K562 (cell line): ENCODE results near the gene MTA2. TPM values are rescaled to one million over a fixed set of nuclear protein-coding genes. Genes with fewer than 3 reads are reported as not detected.

Experiments used
- BRF1 ChIP-seq: IDR thresholded peaks from 3 replicates; pipeline ENCODE4 v1.6.1; 2011; ENCODE audit warnings: borderline replicate concordance, mild to moderate bottlenecking; ENCODE audit not compliant: insufficient read length; ENCODE audit errors: extremely low read depth
- CSDE1 ChIP-seq, 2 experiments: fragments of 450-650 bp; IDR thresholded peaks; 2 replicates each; pipeline ENCODE4 v1.6.1; 2016; ENCODE audit warnings: mild to moderate bottlenecking in 1 of 2
- ELK3 ChIP-seq: fragments of 450-650 bp; formaldehyde crosslinking; IDR thresholded peaks from 2 replicates; pipeline ENCODE4 v1.4.0; 2020; ENCODE audit warnings: mild to moderate bottlenecking
- HDAC8 ChIP-seq: fragments of 450-650 bp; IDR thresholded peaks from 2 replicates; pipeline ENCODE4 v1.6.1; 2016; ENCODE audit warnings: mild to moderate bottlenecking, missing genetic modification characterization, moderate library complexity, missing compliant biosample characterization
- MGA ChIP-seq: fragments of 450-650 bp; IDR thresholded peaks from 2 replicates; pipeline ENCODE4 v1.6.1; 2016; ENCODE audit warnings: mild to moderate bottlenecking, moderate library complexity
- MTA3 ChIP-seq: fragments of 450-650 bp; formaldehyde crosslinking; IDR thresholded peaks from 2 replicates; pipeline ENCODE4 v1.6.1; 2017; ENCODE audit warnings: mild to moderate bottlenecking, borderline replicate concordance
- NCOA2 ChIP-seq, 2 experiments: fragments of 450-650 bp; IDR thresholded peaks; 2 replicates each; pipeline ENCODE4 v1.6.1; 2018; ENCODE audit warnings: mild to moderate bottlenecking in 2 of 2, moderate library complexity in 1 of 2; ENCODE audit not compliant: partially characterized antibody in 2 of 2
- PKNOX1 ChIP-seq: fragments of 450-650 bp; IDR thresholded peaks from 2 replicates; pipeline ENCODE4 v1.6.1; 2016
- SMARCA5 ChIP-seq: fragments of 450-650 bp; IDR thresholded peaks from 2 replicates; pipeline ENCODE4 v1.6.1; 2016
- ZFP91 ChIP-seq: sonication (generic); formaldehyde crosslinking; IDR thresholded peaks from 2 replicates; pipeline ENCODE4 v1.8.0; 2022; ENCODE audit warnings: mild to moderate bottlenecking, missing genetic modification reagents
- ZNF3 ChIP-seq: fragments of 250-450 bp; sonication (Bioruptor Pico); IDR thresholded peaks from 2 replicates; pipeline ENCODE4 v1.5.0; 2021; ENCODE audit warnings: mild to moderate bottlenecking, moderate library complexity
- ZNF77 ChIP-seq: fragments of 250-450 bp; sonication (Bioruptor Pico); IDR thresholded peaks from 2 replicates; pipeline ENCODE4 v1.5.0; 2020
- polyA plus RNA-seq, 8 experiments: library from polyadenylated mRNA; depleted of rRNA in 4 of 8; stranded (reverse) in 5 of 8; unstranded in 3 of 8; fragments of >200 nt; fragmentation: Nextera tagmentation in 2 of 8; fragmentation: Illumina TruSeq in 1 of 8; extraction: Ambion mirVana in 2 of 8; extraction: Trizol in 1 of 8; gene quantifications; 2 replicates each; pipeline versions ENCODE4 v1.2.1 to v1.2.3, GENCODE V29; 2011 to 2014; ENCODE audit warnings: inconsistent platforms in 1 of 8, missing spikeins in 1 of 8
- total RNA-seq, 7 experiments: library from RNA; depleted of rRNA in 6 of 7; stranded (reverse); fragments of >200 nt in 6 of 7; fragmentation: Illumina TruSeq in 2 of 7; extraction: Trizol in 2 of 7; gene quantifications; 2 replicates each; pipeline versions ENCODE4 v1.2.1 to v1.2.3, GENCODE V29; 2011 to 2021; ENCODE audit warnings: low replicate concordance in 1 of 7

The MTA2 gene
- total and polyA plus RNA-seq, 9 of the 15 experiments (the other 6 are each of a cell fraction or from before 2014, with no cell fraction given) = 6.2 to 220 (median 172) TPM

- TF ChIP-seq ZNF3 (CRISPR knock-in tag) (no peak), NCOA2 (IDR thresholded peaks at IDR 0.05; ENCODE audit: partially characterized antibody in 2 of 2) (no peak), ELK3 (CRISPR knock-in tag) (no peak), ZNF77 (no peak), ZFP91 (no peak), PKNOX1 (peak; percentile 89), MGA (no peak; the same call in 1 of the 2 replicates), HDAC8 (no peak), MTA3 (peak; percentile 96; the same call in 1 of the 2 replicates), BRF1 (no peak), SMARCA5 (no peak), CSDE1 (IDR thresholded peaks at IDR 0.05) (no peak)
Observed at GRCh38 chr11:62591448-62592145, 10.1 kb downstream of the MTA2 start, which contains the start of gene TUT1 (continued).
